ENCODE measurements around the gene LTB4R. TPM values are rescaled to one million over a fixed set of nuclear protein-coding genes. Genes with fewer than 3 reads are reported as not detected.

LTB4R gene
- total and polyA plus RNA-seq, 9 of the 15 experiments (the other 6 are each of a cell fraction or from before 2014, with no cell fraction given) = 0.38 to 10.5 (median 2.8) TPM

- Histone ChIP-seq H3K9ac (ENCODE audit: insufficient read depth in 1 of 2, low read depth in 2 of 2, low read length in 2 of 2) (peak overlapping the region in 1 of 2 experiments; percentile 58; a peak in 1 of 4 replicates), H3K36me3 (ENCODE audit: control insufficient read depth, insufficient read depth, low read length) (no peaks in the 10 kb centered on the region), H3K4me2 (ENCODE audit: insufficient read depth, low read length) (no peak overlapping the region), H2AFZ (ENCODE audit: low read depth, low read length) (no peak overlapping the region), H4K20me1 (replicated peaks; ENCODE audit: control insufficient read depth, insufficient read depth, low read length) (no peaks in the 10 kb centered on the region), H3K27me3 (ENCODE audit: control insufficient read depth in 2 of 2, insufficient read depth in 2 of 2, low read length in 2 of 2) (no peaks in the 10 kb centered on the region), H3K4me3 (no peak overlapping the region), H3K9me1 (ENCODE audit: control insufficient read depth, insufficient read depth, low read length) (no peaks in the 10 kb centered on the region), H3K4me1 (replicated peaks in 1 of 2; ENCODE audit: control insufficient read depth in 2 of 2, insufficient read depth in 2 of 2, low read length in 2 of 2) (peaks cover 0 to 39% of the 10 kb centered on the region in 2 experiments; a peak in 3 of 5 replicates), H3K9me3 (replicated peaks; ENCODE audit: control insufficient read depth, insufficient read depth, low read depth, low read length) (no peaks in the 10 kb centered on the region), H3K27ac (ENCODE audit: extremely low read depth, low read depth, low read length) (no peak overlapping the region), H3K79me2 (ENCODE audit: control insufficient read depth, insufficient read depth, low read length) (no peaks in the 10 kb centered on the region)
- ATAC-seq (no peak), DNase-seq (ENCODE audit: extremely low read depth in 1 of 4, low spot score in 3 of 4) (no peak), FAIRE-seq (no peak)
- 52% methylated on average over 5 of the region's 6 CpGs for WGBS (ENCODE audit: insufficient coverage, low coverage, missing lambda C conversion rate)
- intact Hi-C loops (cut with micrococcal nuclease) (no loop called here), in situ Hi-C loops (cut with MboI) (no loop called here)
- ChIA-PET CTCF (ENCODE audit: low intra/inter-chr PET ratio) (no interaction called here), POLR2A (interaction anchor here (0.6 to 1.1 kb wide), 4 partner anchors 13 to 181 kb away, joined by 3 to 5 read pairs (median 3); no protein-coding TSS in a partner anchor)
- no TSS peak for BruUV-seq (replicated peaks)
- no peak for TF ChIP-seq ZNF518B (CRISPR knock-in tag; IDR thresholded peaks at IDR 0.05)
- no peak for TF ChIP-seq EWSR1 (IDR thresholded peaks at IDR 0.05; ENCODE audit: borderline replicate concordance, low read depth, partially characterized antibody)
- TF ChIP-seq ZNF592 (IDR thresholded peaks at IDR 0.05) = no peak
- no peak for TF ChIP-seq CTCF (IDR thresholded peaks at IDR 0.05 in 2 of 3, conservative IDR thresholded peaks at IDR 0.05 in 1 of 3; ENCODE audit: insufficient read depth in 2 of 3, low read depth in 1 of 3, low read length in 3 of 3)
- no peak for TF ChIP-seq UBTF (IDR thresholded peaks at IDR 0.05; ENCODE audit: borderline replicate concordance in 1 of 2, low read depth in 2 of 2, low read length in 2 of 2)
- no peak for TF ChIP-seq ZKSCAN8 (CRISPR knock-in tag; IDR thresholded peaks at IDR 0.05)
- TF ChIP-seq NR2C1 (IDR thresholded peaks at IDR 0.05) = no peak
- TF ChIP-seq NR2C1 (tag; IDR thresholded peaks at IDR 0.05) = no peak
- TF ChIP-seq ADNP (tag; IDR thresholded peaks at IDR 0.05) = no peak
Measured at GRCh38 chr14:24263848-24264247, 47.5 kb upstream of the LTB4R start.

Measured in K562 (cell line).